Right lung (tissue), 5 donors: Measurements from ENCODE around the gene B3GAT2. TPM values are rescaled to one million over a fixed set of nuclear protein-coding genes. Genes with fewer than 3 reads are reported as not detected.

ENCODE experiments used
- DNase-seq, 2 donors: peaks; one replicate each; pipeline ENCODE4 v3.0.0-alpha.2; 2013
- polyA plus RNA-seq, 5 donors: library from polyadenylated mRNA; unstranded; fragments of 120-200 nt; gene quantifications; one replicate each; pipeline versions ENCODE4 v1.2.1 to v1.2.3, GENCODE V29; 2013; ENCODE audit warnings: inconsistent platforms in 1 of 5, low replicate concordance in 1 of 5; ENCODE audit not compliant: insufficient read length in 5 of 5, insufficient read depth in 1 of 5

Gene B3GAT2
- polyA plus RNA-seq, 5 donors, result 1.4 to 2.8 (median 1.9) TPM

DNA sequence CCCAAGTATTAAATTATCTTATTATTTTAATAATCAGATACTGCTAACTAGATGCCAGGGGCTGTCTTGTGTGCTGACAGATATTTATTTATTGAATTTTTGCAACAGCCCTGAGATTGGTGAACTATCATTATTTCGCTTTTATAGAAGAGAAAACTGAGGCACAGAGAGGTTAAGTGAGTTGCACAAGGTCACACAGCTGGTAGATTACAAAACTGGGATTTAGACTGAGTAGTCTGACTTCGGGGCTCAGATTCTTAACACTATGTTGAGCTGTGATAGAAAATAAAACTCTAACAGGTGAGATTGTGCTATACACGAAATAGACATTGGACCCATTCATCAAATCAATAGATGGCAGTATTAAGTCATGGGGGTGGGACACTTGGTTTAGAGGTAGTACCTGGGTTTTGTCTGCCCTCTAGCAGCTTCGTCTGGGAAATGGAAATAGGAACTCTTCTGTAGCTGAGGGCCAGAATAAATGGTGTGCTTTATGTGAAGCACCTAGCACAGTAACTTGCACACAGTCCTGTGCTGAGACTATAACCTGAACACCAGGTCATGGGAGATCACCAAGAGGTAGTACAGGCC lies 113.4 kb downstream of the B3GAT2 start:
- DNase-seq, result no peak

DNA sequence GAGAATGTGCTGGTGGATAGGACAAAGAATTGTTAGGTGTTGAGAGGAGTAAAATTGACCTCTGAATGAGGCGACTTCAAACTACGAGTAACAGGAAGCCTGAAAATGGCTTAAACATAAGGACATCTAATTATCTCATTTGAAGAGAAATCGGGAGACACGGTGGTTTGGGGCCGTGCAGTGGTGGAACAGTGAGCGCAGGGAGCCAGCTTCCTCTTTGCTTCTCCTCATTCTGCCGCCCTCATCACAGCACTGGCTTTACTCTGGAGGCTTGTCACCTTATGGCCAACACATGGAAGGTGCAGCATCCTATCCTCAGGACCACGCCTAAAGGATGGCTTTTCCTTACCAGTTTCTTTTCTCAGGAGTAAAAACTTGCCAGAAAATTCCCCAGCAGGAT lies 114.3 kb downstream of the B3GAT2 start:
- no peak for DNase-seq

DNA sequence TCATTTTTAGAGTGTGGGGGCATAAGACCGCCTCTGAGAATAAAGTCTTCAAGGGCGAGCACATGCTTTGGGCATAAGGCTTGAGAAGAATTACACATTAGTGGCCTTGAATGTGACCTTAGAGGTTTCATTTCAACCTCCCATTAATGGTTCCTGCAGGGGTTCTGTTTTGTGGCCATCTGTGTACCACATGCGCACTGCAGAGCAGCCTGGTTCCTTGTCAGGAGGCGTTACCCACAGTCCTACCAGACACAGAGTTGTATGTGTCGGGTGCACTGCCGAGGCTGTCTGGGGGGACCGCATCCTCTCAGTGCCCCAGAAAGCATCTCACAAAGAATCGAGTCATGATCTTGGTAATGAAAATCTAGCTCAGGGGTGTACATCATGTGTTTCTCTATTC lies 115.7 kb downstream of the B3GAT2 start:
- DNase-seq, result no peak

DNA sequence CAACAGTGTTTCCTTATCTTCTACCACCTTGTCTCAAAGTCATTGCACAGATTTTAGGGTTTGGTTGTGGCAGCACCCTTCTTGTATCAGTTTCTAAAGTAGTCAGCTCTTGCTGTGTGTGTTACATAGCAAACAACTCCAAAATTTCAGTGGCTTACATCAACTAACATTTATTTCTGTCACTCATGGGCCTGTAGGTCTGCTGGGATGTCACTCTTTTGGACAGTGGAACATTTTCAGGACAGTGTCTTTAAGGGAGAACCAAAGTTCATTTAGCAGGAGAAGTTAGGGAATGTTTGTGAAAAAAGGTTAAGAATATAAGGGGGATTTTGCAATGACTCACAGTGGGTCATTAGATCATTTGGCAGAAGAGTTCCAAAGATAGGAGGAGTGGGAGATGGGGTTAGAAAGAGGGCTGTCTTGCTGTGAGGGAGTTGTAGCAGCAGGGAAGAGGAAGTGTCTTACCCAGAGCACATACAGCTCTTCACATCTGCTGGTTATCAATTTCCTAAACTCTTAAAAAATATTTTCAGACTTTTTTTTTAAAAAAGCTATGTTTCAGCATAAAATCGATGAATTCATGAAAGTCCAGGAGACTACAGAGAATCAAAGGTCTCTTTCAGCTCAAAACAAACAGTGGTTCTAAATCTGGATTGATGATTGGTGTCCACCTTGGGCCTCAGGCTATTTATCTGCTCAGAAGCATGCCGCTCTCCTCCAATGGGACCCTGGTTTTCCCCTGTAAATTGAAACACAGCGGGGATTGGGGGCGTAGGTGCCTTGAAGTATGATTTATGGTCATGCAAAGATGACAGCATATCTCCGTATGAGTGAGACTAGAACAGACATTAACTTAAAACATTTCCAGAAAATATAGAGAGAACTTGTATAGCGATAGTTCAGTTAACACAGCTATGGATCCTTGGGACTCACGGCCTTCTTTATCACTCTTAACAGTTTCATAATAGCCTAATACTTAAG lies 117.3 kb downstream of the B3GAT2 start:
- no peak for DNase-seq

DNA sequence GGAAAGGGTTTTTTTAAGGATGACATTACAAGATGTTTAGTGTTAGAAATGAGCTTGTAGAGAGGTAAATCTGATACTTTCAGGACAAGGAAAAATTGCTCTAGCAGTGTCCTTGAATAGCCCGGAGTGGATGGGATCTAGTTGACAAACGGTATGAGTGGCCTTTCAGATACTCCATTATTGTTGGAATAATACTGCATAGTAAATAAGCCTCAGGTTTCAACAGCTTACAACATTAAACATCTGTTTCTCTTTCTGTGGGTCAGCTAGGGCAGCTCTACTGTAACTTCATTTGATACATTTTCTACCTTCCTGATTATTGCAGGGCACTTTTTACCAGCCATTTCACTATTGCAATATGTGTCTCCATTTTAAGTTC lies 118.0 kb downstream of the B3GAT2 start:
- no peak for DNase-seq

DNA sequence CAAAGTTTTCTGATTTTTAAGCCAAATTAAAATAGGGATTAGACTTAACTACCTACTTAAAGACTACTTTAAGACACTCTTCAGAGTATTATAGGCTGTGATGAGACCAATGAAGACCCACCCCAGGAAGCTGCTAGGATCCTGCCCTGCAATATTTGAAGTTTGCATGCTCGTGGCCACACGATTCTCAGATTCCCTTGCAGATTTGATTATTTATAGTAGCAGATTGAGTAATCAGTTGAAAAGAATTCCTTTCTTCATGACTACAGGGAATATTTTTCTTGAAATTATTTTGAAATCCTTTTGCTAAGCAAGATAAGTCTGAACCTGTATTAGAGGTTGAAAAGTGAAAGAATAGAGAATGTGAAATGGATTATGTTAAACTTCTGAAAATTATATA lies 122.3 kb downstream of the B3GAT2 start:
- DNase-seq, result no peak

DNA sequence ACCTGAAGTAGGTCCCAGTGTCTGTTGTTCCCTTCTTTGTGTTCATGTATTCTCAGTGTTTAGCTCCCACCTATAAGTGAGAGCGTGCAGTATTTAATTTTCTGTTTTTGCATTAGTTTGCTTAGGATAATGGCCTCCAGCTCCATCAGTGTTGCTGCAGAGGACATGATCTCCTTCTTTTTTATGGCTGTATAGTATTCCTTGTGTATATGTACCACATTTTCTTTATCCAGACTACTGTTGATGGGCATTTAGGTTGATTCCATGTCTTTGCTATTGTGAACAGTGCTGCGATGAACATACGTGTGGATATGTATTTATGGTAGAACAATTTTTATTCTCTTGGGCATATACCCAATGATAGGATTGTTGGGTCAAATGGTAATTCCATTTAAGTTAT lies 125.4 kb downstream of the B3GAT2 start:
- DNase-seq, result no peak

DNA sequence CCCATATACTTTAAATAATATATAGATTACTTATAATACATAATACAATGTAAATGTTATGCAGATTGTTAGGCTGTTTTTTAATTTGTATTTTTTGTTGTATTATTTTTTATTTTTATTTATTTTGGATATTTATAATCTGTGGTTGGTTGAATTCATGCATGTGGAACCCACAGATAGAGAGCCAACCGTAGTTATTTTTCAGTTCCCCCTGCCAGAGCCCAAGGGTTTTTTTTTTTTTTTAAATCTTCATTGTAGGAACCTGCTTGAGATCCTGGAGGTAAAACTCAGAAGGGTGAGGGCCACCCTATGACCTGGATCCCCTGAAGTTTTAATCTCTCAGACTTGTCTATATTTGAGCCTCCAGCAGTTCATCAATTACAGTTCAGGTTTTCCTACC lies 133.2 kb downstream of the B3GAT2 start:
- no peak for DNase-seq

DNA sequence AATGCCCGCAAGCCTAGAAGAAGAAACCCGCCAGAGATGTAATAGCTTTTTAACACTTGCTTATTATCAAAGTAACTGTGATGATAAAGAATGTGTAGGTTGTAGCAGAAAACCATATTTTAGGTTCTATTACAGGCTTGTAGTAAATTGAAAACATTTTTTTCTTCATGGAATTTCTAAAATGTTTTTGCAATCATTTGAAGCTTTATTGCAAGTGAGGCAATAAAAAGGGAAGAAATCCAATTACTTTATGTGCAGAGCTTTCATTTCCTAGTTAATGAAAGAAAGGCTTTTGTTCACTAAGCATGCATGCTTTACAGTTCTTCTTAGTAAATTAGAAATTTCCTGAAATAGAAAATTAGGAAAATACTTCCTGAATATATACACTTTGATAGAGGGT lies 135.1 kb downstream of the B3GAT2 start:
- no peak for DNase-seq

DNA sequence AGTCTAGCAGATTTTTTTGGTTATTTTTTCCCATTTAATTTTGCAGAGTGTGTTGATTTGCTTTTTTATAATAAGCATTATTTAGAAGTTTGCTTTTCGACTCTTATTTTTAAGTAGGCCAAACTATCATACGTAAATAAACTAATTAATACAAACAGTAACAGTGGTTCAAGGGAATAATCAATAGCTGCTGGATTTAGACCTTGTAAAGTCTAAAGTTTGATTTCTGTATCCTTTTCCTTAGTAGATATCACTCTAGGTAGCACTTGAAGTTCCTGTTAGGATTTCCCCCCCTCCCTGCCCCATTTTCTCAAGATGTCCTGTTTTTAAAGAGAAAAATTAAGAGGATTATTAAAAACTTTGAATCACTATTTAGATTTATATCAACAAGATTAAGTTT lies 136.1 kb downstream of the B3GAT2 start:
- no peak for DNase-seq

DNA sequence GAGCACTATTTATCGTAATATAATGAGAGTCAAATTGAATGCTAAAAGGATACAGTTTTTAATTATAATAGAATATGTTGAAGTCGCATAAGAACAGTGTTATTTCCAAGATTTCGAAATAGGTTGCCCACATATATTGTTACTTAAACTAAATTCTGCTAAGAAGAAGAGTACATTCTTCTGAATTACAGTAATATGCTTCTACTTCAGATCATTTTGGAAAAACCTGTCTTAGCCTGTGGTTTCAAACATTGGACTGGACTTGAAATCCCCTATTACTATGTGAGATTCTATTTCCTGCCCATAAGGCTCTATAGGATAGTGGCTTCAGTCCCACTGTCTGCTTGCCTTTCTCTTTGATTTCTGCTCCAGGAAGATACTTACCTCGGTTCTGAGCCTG lies 137.2 kb downstream of the B3GAT2 start:
- no peak for DNase-seq

DNA sequence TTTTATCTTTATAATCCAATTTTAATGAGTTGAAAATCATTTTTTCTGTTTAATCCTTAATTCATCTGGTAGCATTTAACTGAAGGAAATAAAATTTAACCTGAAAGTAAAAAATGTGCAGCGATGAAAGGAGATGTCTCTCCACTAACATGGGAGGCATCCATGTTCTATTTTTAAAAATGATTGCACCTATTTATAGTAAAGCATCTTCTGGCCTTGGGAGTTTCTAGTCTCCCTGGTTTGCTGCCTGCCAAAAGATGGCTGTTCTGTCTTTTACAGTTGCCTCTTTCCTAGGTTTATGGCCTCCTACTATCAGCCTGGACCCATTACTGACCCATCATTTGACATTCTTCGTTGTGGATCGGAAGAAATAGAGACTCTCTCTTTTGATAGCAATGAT lies 143.0 kb downstream of the B3GAT2 start:
- no peak for DNase-seq

DNA sequence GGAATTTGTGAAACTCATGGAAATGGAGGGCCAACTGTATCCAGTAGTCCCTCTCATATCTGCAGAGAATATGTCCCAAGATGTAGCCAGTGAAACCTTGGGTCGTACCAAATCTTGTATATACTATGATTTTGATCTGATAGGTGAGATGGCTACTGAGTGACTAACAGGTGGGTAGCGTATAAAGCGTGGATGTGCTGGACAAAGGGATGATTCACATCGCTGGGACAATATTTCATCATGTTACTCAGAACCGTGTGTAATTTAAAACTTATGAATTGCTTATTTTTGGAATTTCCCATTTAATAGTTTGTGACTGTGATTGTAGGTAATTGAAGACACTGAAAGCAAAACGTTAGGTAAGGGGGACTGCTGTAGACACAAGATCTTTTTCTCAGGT lies 145.1 kb downstream of the B3GAT2 start:
- no peak for DNase-seq
